PFSK-1 (cell line): ENCODE data around the gene EIF6.

Experiments
- POLR2AphosphoS5 ChIP-seq: IDR thresholded peaks from 2 replicates; pipeline ENCODE4 v1.6.1; 2012; ENCODE audit warnings: low read depth, mild to moderate bottlenecking, control low read depth, low read length, moderate library complexity
- REST ChIP-seq, 2 experiments: IDR thresholded peaks; 2 replicates each; pipeline versions ENCODE4 v1.6.1 to v1.8.0; 2011 to 2012; ENCODE audit warnings: low read depth in 2 of 2, low read length in 2 of 2, control low read depth in 1 of 2, inconsistent platforms in 1 of 2, mild to moderate bottlenecking in 1 of 2, moderate library complexity in 1 of 2; ENCODE audit not compliant: insufficient read depth in 1 of 2
- SIN3A ChIP-seq: IDR thresholded peaks from 2 replicates; pipeline ENCODE4 v1.6.1; 2012; ENCODE audit warnings: mild to moderate bottlenecking, low read length, moderate library complexity, borderline replicate concordance; ENCODE audit not compliant: insufficient read depth
- TAF1 ChIP-seq: IDR thresholded peaks from 2 replicates; pipeline ENCODE4 v1.6.1; 2012; ENCODE audit warnings: low read length, control low read depth, borderline replicate concordance; ENCODE audit not compliant: insufficient read depth

GRCh38 chr20:35298264-35298663 lies 13.7 kb upstream of the EIF6 start:
- no peak for TF ChIP-seq POLR2AphosphoS5
- TF ChIP-seq SIN3A, result no peak
- TF ChIP-seq REST (IDR thresholded peaks at IDR 0.05; ENCODE audit: insufficient read depth in 1 of 2, low read depth in 2 of 2, low read length in 2 of 2), result no peak
- no peak for TF ChIP-seq TAF1
